GM19324 (cell line): Measurements from ENCODE around the gene CWC15.
"Not testable (repeated sequence)": the region's sequence is repeated elsewhere in the genome, so short reads cannot be mapped to it uniquely, and the experiment has no call there.

Experiments
- ATAC-seq: cut with Tn5 transposase; IDR thresholded peaks from one replicate; pipeline ENCODE4 v1.9.1; 2021; ENCODE audit warnings: mild to moderate bottlenecking, moderate library complexity; ENCODE audit not compliant: unreplicated experiment, low FRiP score

The CWC15 gene

DNA sequence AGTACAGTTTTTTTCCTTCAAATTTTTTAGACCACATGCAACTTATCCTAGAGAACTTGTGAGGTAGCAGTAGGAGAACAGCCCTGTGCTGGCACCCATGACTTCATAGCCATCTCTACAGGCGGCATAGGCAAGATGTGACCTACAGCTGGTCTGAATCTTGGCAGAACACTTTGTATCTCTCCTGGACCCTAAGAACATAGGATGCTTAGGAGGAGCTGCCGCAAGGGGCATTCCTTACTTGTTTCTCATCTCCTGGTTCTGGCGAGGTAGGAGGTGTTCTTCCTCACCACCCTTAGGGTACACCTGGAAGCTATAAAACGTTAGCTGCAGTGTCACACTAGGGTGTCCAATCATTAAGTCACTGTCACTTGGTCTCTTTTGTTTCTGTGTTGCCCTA, 16.4 kb downstream of the CWC15 start:
- ATAC-seq, result no peak

DNA sequence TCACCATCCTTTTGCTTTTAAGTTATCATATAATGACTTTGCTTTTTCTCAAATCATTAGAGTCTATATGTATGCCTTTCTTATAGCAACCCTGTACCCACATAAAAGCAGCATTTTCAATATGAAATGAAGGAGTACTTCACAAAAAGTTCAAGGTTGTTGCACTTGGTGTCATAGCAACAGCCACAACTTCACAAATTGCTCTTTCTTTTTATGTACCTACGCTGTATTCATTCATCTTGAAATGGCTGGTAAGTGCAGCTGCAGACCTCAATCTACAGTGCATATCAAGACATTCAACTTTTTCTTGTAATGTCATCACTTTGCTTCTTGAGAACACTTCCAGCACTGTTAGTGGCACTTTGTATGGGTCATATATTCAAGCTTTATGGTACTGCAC, 18.6 kb downstream of the CWC15 start:
- no peak for ATAC-seq

DNA sequence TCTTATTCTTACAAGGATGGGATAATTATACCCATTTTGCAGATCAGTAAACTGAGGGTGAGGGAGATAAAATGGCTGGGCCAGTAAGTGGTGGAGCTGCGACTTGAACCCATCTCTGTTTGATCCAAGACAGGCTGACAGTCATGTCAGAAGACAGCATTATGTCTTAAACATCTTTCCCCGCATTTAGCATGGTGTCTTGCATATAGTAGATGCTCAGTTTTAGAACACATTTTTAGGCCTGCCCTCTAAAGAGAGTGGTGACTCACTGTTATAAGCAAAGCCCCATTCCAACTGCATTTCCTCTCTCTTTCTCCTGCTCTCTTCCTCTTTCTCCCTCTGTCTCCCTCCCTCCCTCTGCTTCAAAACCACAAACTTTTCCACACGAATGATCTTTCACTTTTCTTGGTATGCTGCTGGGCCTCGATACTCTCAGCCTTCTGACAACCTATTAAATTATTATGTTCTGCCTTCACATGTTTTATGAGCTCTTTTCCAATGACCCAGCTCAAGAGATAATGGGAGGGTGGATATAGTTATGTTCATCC, 25.2 kb downstream of the CWC15 start:
- ATAC-seq, result no peak

DNA sequence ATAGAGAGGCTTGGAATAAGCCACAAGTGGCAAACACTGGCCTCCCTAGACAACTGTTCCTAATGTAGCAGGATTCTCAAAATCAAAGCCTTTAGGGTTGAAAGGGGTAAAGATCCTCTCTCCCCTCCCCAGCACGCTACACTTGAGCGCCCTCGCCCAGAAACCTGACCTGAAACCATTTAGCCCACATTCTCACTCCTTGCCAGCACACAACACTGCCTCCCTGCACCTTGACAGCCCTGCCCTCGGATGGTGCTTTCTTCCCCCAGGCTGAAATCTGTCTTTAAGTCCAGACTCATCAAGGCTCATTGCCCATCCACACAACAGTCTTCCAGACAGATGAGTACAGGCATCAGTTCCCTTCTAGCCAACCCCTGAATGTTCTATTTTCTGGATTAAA, 26.5 kb downstream of the CWC15 start:
- ATAC-seq, result no peak

DNA sequence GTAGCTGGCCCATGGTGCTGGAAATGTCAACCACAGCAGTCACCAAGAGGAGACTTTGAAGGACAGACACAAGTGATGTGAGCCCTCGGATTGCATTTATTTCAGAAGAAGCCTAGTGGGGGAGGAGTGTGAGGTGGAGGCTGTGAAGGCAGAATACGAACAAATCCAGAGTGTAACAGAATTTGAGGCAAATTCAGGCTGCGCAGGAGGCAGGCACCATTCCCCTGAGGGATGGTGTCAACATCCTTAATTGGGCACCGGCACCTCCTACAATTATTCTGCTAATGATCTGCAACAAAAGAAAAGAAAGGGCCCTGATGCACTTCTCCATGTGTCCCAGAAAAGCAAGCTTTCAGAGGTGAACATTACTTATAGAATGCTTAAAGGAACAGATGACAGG, 32.2 kb downstream of the CWC15 start:
- no peak for ATAC-seq

DNA sequence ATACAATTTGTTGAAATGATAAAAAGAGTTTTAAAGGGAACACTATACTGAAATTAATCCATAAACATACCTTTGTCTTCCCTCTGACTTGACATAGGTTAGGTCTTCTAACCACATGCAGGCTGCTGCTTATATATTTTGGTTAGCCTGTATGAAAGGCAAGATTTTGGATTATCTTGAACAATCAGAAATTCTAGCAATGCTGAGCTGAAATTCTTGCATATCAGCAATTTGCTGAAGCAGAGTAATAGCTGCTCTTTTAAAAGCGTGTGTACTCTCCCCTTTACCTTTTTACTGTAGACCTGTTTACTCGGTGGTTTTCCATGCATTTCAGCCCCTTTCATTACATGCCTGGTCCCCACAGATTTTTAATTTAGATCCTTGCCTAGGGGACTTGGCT, 34.0 kb downstream of the CWC15 start:
- ATAC-seq, result no peak

DNA sequence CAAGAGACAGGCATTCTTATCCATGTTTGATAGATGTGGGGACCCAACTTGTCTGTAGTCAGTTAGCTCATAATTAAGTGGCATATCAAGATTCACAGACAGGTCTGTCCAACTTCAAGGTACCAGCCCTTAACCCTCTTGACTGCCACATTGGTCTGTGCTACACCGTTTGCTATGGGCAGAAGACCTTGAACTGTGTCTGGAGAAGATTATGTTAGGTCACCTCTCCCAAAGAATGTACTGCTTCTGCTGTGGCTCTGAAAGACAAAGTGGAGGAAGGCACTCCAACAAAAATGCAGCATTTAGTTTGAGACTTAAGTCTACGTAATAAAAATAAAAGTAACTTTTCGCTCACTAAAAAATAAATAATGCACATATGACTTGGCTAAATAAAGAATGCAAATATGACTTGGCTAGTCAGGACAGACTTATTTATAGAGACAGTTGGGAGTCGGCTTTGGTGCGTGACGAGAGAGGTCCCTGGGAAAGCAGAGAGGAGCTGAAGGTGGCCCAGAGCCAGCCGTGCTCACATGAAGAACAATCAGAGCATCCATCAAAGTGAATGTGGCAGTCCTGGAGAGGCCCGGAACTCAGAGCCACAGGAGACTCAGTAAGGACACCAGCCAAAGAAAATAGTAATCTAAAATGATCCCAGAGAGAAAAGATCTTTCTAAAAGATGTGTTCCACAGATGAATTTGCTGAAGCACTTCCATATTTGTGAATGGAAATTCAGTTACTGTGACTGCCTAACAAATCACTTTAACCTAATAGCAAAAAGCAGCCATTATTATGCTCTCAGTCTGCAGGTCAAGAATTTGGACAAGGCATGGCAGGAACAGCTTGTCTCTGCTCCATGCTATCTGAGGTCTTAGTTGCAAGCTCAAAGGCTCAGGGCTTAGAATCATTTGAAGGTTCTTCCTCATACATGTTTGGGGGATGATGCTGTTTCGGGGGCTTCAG, 35.0 kb downstream of the CWC15 start:
- no peak for ATAC-seq

DNA sequence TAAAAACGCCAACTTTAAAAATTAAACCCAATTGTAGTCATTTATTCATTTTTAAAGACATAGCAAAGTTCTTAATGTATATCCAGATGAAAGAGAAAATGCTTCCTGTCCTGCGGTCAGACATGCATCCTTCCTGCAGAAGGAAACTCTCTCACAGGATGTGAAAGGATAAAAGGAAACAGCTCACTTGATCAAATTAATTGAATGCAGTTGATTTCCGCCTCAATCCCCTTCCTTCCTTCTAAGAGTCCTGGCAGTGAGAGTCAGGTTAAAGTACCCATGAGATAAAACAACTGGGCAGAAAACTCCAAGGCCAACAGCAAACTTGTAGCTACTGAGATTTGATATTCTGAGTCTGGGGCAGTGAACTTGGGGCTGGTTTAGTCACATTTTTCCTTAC, 38.5 kb downstream of the CWC15 start:
- ATAC-seq, result no peak

DNA sequence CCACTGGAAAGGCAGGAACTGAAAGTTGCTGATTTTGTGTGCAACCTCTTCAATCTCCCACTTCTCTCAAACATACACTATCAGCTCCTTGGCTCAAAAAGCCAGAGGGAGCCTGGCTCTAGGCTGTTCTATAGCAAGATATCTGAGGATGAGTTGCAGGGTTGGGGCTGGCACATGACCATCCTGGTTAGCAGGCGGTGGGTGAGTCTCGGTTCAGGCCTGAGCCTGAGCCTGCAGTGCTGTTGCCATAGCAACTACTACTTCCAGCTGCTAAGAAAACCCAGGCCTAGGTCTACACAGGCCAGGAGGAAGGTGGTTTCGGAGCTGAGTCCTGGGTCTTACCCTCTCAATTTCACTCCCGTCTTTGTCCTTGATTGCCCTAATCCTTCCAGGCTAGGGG, 39.0 kb downstream of the CWC15 start:
- ATAC-seq, result no peak

DNA sequence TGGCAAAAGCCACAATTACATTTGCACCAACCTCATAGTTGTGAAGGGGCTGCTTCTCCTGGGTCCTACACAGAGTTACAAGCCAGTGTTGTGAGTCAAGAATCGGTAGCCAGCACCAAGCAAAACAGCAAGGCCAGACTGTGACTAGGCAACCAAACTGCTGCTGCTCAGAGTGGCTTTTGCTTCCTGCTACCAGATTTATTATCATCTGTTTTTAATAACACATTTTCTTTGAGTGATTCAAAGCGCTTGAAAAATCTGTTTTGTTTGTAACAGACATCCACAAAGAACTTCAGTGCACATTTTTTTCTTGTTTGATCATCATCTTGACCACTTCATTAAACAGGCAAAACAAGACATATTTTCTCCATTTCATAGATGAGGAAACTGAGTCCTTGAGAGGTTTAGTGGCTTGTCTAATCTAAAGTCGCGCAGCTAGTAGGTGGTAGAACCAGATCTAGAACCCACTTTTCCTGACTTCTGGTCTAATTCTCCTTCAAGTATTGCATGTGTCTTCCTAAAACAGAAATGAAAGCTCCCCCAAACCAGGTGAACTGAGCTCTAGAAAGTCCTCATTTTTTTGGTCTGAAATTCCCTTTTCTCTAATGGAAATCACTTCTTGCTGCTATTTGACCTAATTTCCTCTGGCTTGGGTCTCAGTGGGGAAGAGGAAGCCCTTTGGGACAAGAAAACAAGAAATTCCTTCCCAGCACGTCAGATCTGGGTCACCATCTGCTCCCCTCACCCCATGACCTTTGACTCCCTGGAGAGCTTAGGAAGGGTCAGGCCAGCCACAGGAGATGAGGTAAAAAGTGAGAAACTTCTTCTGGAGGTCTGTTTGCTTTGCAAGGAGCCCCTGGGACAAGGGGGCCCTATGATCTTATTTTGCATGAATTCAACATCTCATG, 39.9 kb downstream of the CWC15 start:
- ATAC-seq, result no peak

DNA sequence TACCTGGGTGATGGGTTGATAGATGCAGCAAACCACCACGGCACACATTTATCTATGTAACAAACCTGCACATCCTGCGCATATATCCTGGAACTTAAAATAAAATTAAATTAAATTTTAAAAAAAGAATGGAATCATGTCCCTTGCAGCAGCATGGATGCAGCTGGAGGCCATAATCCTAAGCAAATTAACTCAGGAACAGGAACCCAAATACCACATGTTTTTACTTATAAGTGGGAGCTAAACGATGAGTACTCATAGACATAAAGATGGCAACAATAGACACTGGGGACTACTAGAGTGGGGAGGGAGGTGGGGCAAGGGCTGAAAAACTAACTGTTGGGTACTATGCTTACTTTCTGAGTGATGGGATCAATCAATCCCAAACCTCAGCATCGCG, 40.9 kb downstream of the CWC15 start:
- ATAC-seq, result no peak

DNA sequence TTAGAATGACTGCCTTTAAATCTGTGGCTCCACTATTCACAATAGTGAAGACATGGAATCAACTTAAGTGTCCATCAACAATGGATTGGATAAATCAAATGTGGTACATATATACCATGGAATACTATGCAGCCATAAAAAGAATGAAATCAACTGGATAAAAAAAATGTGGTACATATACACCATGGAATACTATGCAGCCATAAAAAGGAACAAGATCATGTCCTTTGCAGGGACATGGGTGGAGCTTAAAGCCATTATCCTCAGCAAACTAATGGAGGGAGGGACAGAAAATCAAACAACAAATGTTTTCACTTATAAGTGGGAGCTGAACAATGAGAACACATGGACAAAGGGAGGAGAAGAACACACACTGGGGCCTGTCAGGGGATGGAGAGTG, 41.3 kb downstream of the CWC15 start:
- ATAC-seq, result not testable (repeated sequence)

DNA sequence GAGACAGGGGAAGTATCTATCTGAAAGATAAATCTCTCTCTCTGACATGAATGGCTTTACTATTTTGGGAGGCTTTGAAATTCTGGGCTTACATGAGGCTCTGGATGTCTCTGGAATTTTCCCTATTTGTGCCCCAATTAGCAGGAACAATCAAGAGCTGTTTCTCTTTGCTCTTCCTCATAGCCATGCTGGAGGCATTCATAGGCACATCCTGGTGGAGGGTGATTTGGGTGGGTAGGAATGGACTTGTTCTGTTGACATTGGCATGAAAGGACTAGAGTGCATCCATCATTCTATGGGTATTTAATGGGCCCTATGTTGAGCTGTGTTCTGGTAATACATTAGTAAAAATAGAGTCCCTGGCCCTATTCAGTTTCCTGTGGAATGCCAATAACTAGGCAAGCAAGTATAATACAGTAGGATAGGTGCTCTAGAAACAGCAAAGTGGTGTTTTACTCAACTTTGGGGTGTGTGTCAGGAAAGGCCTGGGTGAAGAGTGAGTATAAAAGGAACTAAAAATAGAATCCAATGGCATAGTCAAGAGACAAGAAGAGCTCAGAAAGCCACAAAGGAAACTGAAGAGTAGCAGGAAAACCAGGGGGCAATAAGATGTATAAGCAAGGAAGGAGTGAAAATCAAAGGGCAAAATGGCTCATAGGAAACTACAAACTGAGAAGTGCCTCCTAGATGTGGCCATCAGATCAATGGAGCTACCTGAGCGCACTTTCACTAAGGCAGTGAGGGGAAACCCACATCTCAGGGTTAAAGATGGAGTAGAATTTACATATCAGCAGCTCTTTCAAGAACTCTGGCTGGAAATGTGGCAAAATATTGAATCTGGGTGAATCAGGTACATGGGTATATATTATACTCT, 45.0 kb downstream of the CWC15 start:
- no peak for ATAC-seq

DNA sequence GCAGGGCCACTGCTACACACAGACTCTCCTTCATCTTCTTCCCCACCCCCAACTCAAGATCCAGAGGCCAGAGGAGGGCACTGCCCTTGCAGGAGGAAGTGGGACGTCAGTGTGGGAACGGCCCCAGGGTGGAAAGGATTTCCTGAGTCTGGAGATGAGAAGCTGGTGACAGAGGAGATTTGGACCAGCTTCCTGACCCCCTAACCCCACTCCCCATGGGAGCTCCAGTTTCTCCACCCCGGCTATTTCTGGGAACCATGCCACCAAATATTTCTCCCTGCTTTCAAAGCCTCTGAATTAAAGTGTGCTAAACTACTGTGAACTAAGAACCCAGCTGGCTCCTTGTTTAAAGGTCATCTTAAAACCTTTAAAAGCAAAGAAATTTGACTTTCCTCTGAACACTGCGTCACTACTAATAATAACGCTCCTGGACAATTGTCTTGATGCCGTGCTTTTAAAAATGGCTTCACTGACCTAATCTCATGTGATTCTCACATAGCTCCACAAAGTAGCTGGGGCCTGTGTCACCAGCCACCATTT, 46.6 kb downstream of the CWC15 start:
- no peak for ATAC-seq

DNA sequence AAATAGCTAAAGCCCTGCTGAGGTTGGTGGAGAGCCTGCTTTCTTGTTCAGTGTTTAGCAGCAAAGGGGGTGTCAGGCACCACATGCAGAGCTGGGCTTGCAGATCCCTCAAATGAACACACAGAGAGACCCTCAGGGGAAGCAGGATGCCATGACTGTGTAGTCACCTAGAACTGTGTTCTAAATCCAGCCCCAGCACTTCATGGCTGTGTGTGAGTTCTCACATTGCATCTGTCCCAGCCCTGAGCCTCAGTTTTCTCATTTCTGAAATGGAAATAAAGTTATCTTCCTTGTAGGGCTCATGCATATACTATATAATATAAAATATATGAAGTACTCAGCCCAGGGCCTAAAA, 47.1 kb downstream of the CWC15 start:
- ATAC-seq, result no peak

DNA sequence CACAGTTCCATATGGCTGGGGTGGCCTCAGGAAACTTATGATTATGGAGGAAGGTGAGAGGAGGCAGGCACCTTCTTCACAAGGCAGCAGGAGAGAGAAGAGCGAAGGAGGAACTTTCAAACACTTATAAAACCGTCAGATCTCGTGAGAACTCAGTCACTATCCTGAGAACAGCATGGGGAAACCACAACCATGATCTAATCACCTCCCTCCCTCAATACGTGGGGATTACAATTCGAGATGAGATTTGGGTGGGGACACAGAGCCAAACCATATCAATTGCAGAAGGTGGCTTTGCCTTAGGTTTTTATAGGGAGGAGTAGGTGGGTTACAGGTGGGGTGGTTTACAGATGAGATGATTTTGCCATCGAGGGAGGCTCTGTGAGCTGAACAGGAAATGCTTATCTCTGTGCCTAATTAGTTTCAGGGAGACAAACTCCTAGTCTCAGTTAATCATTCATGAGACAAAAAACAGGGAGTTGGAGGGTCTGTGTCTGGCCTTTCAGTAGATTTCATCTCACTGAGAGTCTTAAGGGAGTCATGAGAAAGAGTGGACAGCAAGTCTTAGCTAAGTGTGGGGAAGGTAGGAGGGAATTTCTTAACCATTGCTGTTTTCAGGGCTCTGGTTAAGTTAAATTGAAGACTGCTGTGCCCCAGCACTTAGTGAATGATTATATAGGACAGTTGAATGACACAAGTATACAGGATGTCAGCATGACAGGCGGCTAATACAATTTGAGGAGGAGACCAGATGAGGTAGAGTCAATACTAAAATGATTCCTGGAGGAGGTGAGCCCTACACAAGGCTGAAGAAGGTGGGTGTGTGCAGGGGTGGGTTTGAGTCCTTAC, 47.7 kb downstream of the CWC15 start:
- ATAC-seq, result no peak

DNA sequence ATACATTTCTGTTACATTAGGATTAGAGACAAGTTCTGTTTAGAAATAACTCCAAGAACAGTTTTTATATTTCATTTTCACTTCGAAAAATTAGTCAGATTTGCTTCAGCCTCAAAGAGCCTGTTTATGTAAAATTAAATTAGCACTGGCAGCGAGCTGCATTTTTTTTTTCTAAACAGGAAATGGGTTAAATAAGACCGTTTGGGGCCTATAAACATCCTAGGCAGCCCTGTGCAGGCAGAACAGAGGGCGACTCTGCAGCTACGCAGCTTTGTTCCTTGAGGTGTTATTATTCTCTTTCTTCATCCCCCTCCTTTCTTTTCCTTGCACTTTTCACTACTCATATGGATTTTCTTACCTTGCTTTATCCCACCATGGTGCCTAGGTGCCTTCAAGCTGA, 48.7 kb downstream of the CWC15 start:
- no peak for ATAC-seq

DNA sequence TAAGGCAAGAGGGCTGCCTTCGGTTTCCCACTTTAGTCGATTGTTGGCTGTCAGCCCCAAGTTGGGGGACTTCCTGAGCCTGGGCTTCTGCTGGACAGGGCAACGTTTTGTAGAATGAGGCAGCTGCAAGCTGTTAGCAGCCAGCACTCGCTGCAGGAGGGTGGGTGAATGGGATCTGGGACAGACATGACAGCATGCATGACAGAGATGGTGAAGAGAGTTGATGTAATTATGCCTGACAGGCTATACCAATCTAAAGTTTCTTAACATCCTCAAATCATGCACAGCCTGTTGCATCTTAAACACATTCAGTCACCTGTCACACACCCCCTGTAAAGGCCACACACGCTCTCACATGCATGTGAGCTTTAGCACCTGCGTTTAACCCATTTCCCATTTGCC, 49.2 kb downstream of the CWC15 start:
- ATAC-seq, result no peak

DNA sequence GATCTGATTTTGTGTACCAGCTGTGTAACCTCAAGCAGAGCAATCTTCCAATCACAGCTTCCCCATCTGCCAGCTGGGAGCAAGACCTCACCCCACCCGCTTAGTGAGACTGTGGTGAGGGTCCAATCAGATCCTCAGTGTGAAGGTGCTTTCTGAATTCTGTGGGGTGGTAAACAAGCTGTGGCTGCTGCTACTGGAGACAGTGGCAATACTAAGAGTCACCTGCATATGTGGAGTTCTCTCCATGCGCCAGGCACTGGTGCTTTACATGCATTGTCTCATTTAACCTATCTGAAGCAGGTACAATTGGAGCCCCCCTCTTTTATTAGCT, 50.4 kb downstream of the CWC15 start:
- ATAC-seq, result no peak
